Tibial nerve (tissue), 4 donors: ENCODE results near the gene HAUS7. TPM values are rescaled to one million over a fixed set of nuclear protein-coding genes. Genes with fewer than 3 reads are reported as not detected.
A peak's percentile ranks its signal among the peaks of the same experiment; 100 is the strongest.

Experiments
- DNase-seq, 2 donors: peaks; one replicate each; pipeline ENCODE4 v3.0.0-alpha.2; 2019; ENCODE audit warnings: low spot score in 2 of 2
- H3K27ac ChIP-seq, 4 donors: fragments of 200-600 bp; sonication (generic) in 3 of 4; one replicate each; pipeline ENCODE4 v1.5.1; 2017 to 2019; ENCODE audit warnings: mild to moderate bottlenecking in 1 of 4
- H3K27me3 ChIP-seq, 2 donors: fragments of 200-600 bp; sonication (generic) in 1 of 2; one replicate each; pipeline versions ENCODE4 v1.5.1 to v1.6.0; 2017 to 2019
- H3K36me3 ChIP-seq, 3 donors: fragments of 200-600 bp; sonication (generic); one replicate each; pipeline ENCODE4 v1.5.1; 2018 to 2019
- H3K4me1 ChIP-seq, 4 donors: fragments of 200-600 bp; sonication (generic) in 3 of 4; one replicate each; pipeline ENCODE4 v1.5.1; 2017 to 2019
- H3K4me3 ChIP-seq, 4 donors: fragments of 200-600 bp; sonication (generic) in 3 of 4; one replicate each; pipeline ENCODE4 v1.5.1; 2017 to 2019; ENCODE audit warnings: mild to moderate bottlenecking in 1 of 4, moderate library complexity in 1 of 4
- H3K9me3 ChIP-seq, 4 donors: fragments of 200-600 bp; sonication (generic) in 3 of 4; one replicate each; pipeline ENCODE4 v1.5.1; 2017 to 2019
- EP300 ChIP-seq, 2 donors: sonication (generic); formaldehyde crosslinking; IDR thresholded peaks; one replicate each; pipeline ENCODE4 v1.6.1; 2017; ENCODE audit warnings: antibody characterized with exemption in 2 of 2, mild to moderate bottlenecking in 1 of 2
- POLR2A ChIP-seq, 2 donors: fragments of 450-650 bp; IDR thresholded peaks; one replicate each; pipeline ENCODE4 v1.6.1; 2017; ENCODE audit warnings: antibody characterized with exemption in 2 of 2, mild to moderate bottlenecking in 2 of 2, moderate library complexity in 2 of 2
- WGBS, 2 donors: methylation state at CpG; one replicate each; pipeline ENCODE4 v1.1.5; 2018; 5-methylcytosine and 5-hydroxymethylcytosine counted together
- total RNA-seq, 4 donors: library from RNA; depleted of rRNA; stranded (reverse); fragments of >200 nt; gene quantifications; one replicate each; pipeline ENCODE4 v1.1.0, GENCODE V29; 2016
- TF ChIP-seq, protein P1 (sequence below), 5 experiments: fragments of 200-600 bp in 3 of 5; fragments of 450-650 bp in 2 of 5; sonication (generic) in 3 of 5; IDR thresholded peaks; one replicate each; pipeline ENCODE4 v1.5.1; 2016 to 2019; ENCODE audit warnings: antibody characterized with exemption in 5 of 5, mild to moderate bottlenecking in 3 of 5, moderate library complexity in 2 of 5

The HAUS7 gene
- 10 to 100 TPM; 27.8 to 79.8 (median 30.6) TPM for total RNA-seq

DNA sequence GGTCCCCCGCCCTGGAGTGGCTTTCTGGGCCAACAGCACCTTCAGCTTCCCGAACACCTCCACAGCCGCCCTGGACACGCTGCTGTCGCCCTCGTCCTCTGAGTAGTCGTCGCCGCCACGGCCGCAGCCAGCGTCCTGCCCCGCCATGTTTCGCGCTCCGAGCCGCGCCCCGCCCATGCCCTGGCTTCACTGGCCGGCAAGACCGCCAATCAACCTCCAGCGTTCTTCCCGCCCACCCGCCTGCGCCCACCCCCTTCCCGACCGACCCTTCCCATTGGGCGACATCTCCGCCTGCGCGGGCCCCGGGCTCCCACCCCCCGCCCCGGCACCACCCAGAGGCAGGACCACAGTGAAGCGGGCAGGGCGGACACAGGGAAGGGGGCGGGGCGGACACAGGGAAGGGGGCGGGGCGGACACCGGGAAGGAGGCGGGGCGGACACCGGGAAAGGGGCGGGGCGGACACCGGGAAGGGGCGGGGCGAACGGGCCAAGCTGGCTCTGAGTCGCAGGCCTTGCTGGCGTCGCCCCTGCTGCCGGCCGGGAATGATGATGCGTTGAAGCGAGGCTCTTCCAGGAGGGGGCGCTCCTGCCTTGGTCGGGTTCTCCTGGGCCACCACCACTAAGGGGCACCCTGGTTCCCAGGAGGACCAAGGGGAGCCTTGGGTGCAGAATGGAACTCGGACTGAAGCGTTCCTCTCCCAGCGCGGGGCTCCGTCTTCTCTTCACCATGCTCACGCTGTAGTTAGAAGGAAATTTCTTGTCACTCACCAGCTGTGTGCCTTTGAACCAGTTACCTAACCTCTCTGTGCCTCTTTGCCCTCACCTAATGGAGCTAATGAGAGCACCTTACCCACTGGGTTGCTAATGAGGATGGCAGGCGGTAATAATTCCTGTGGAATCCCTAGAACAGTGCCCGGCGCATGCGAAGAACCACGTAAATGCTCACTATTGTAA lies at the start of gene HAUS7:
Gene HAUS7 (minus strand): TSS at position 166 of the 953 bp plus-strand sequence. CDS start 19 bp downstream, at position 147.
- peak within 1 kb of the TSS; percentile 15 to 79 (median 54) for H3K27ac ChIP-seq
- 17 to 41% methylated on average over 25 to 54 of the region's 70 CpGs for WGBS, 2 donors
- no peaks in the 10 kb centered on the region for H3K27me3 ChIP-seq

DNA sequence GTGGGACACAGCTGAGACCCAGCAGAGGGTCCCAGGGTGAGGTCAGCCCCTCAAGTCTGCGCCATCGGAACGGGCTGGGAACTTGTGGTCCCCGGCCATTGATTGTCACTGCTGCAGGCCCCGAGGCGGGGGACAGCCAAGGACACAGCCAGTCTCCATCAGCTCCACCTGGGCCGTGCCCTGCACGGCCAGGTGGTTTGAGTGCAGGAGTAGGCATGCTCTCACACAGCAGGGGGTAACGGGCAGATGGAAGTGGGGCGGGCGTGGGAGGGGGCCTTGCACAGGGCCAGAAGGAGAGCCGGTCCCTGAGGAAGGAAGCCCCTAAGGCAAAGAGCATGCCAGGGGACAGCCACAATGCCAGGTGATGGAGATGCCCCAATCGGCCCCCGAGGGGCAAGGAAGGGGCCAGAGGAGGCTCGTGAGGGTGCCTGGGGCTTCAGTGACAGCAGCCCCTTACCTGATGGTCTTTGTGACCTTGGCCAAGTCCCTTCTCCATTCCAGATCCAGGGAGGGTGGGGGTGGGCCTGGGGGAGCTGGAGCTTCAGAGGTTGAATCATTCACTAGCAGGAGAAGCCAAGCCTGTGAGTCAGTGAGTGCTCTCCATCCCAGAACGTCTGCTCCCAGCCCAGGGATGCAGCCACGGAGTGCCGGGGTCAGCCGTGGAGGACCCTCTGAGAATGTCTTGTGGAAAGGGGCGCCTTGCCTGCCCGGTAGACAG lies 49.4 kb upstream of the HAUS7 start:
- 69 to 72% methylated on average over 6 to 21 of the region's 21 CpGs for WGBS, 2 donors
- H3K36me3 ChIP-seq: no peaks in the 10 kb centered on the region
- no peak for DNase-seq
- peaks cover 0 to 5% (median 0%) of the 10 kb centered on the region in 4 donors for H3K4me1 ChIP-seq
- no peaks in the 10 kb centered on the region for H3K9me3 ChIP-seq
- no peak overlapping the region for H3K27ac ChIP-seq
- no peak for TF ChIP-seq POLR2A (IDR thresholded peaks at IDR 0.05)
- H3K27me3 ChIP-seq: peaks cover 0 to 79% of the 10 kb centered on the region in 2 donors
- no peak overlapping the region for H3K4me3 ChIP-seq

More for the DNA sequence above, at the start of gene HAUS7:
- H3K4me3 ChIP-seq: peak within 1 kb of the TSS; percentile 28 to 74 (median 51)
- no peaks in the 10 kb centered on the region for H3K9me3 ChIP-seq
- TF ChIP-seq, protein P1, sequence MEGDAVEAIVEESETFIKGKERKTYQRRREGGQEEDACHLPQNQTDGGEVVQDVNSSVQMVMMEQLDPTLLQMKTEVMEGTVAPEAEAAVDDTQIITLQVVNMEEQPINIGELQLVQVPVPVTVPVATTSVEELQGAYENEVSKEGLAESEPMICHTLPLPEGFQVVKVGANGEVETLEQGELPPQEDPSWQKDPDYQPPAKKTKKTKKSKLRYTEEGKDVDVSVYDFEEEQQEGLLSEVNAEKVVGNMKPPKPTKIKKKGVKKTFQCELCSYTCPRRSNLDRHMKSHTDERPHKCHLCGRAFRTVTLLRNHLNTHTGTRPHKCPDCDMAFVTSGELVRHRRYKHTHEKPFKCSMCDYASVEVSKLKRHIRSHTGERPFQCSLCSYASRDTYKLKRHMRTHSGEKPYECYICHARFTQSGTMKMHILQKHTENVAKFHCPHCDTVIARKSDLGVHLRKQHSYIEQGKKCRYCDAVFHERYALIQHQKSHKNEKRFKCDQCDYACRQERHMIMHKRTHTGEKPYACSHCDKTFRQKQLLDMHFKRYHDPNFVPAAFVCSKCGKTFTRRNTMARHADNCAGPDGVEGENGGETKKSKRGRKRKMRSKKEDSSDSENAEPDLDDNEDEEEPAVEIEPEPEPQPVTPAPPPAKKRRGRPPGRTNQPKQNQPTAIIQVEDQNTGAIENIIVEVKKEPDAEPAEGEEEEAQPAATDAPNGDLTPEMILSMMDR (IDR thresholded peaks at IDR 0.05): peak; percentile 56 to 82 (median 72)
- no peak for TF ChIP-seq EP300 (IDR thresholded peaks at IDR 0.05)
- H3K36me3 ChIP-seq: peaks cover 0 to 6% (median 0%) of the 10 kb centered on the region in 3 donors
- peak; percentile 72 to 82 for DNase-seq
- H3K4me1 ChIP-seq: peaks cover 0 to 41% (median 5%) of the 10 kb centered on the region in 4 donors

DNA sequence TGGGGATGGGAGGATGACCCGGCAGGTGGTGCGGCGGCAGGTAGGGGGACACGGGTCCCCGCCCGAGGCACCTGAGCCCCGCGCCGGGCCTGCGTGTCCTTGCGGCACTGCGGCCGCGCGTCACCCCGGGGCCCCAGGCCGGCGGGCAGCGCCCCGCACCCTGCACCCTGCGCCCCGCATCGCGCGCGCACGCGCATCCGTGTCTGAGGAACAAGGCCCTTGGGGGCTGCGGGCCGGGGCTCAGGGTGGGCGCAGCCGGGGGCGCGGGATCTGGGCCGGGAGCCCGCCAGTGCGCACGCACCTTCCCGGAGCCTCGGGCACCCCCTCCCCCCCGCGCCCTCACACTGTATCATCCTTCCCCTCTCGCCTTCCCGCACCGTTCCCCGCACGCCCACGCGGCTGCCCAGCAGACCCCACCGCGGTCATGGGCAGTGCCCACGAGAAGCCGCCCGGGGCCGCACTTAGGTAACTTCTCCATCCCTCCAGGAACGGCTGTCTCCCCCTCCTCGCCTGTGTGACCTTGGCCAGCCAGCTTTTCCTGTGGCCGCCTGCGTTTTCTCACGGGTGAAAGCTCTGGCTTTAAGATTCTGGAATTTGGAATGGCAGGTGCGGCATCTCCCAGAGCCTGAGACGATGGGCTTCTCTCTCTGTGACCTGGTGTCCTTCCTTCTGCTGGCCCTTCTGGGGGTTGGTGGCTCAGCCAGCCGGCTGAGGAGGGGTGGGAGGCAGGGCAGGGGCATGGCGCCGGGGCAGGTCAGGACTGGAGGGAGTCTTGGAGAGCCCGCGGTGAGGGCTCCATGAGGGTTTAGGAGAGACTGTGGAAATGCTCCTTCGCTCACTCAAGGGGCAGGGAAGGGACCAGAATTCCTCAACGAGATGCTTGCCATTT lies 47.8 kb upstream of the HAUS7 start:
- no peaks in the 10 kb centered on the region for H3K36me3 ChIP-seq
- no peak for DNase-seq
- H3K27me3 ChIP-seq: peaks cover 0 to 72% of the 10 kb centered on the region in 2 donors

DNA sequence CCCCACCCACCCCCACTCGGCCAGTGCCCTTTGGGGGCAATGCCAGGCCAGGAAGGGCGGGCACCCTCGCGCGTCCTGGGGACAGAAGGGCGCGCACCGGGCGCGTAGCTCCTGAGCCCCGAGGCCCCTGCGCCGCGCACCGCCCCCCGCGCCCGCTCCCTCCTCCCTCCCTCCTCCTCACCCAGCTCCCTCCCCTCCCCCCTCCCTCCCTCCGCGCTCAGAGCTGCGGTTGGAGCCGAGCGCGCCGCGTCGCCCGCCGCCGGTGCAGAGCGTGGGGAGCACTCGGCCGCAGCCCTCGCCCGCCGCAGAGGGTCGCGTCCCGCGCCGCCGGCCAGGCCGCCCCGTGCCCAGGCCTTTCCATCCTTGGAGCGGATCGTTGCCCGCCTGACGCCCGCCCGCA lies 47.0 kb upstream of the HAUS7 start, which contains the start of gene ATP2B3:
Gene ATP2B3 (plus strand): TSS at position 220 of the 400 bp plus-strand sequence. CDS start 18,606 bp downstream, outside the sequence.
- peaks cover 0 to 5% (median 0%) of the 10 kb centered on the region in 4 donors for H3K4me1 ChIP-seq
- peaks cover 0 to 66% of the 10 kb centered on the region in 2 donors for H3K27me3 ChIP-seq
- TF ChIP-seq EP300 (IDR thresholded peaks at IDR 0.05): no peak
- TF ChIP-seq, protein P1 (IDR thresholded peaks at IDR 0.05): no peak
- no peak for TF ChIP-seq POLR2A (IDR thresholded peaks at IDR 0.05)
- H3K36me3 ChIP-seq: no peaks in the 10 kb centered on the region
- WGBS, 2 donors: 40% methylated on average over 23 of the region's 50 CpGs; no CpG with 5 or more reads in 1 of the 2 donors
- DNase-seq: no peak
- H3K4me3 ChIP-seq: no peak within 1 kb of the TSS
- no peak within 1 kb of the TSS for H3K27ac ChIP-seq
- no peaks in the 10 kb centered on the region for H3K9me3 ChIP-seq

More for the DNA sequence above, 47.8 kb upstream of the HAUS7 start:
- 15 to 46% methylated on average over 4 to 52 of the region's 70 CpGs for WGBS, 2 donors
- Histone ChIP-seq H3K4me3 (no peak overlapping the region), H3K4me1 (peaks cover 0 to 5% (median 0%) of the 10 kb centered on the region in 4 donors), H3K9me3 (no peaks in the 10 kb centered on the region), H3K27ac (no peak overlapping the region)
- TF ChIP-seq EP300 (IDR thresholded peaks at IDR 0.05): no peak
- TF ChIP-seq, protein P1 (IDR thresholded peaks at IDR 0.05): no peak
- no peak for TF ChIP-seq POLR2A (IDR thresholded peaks at IDR 0.05)

DNA sequence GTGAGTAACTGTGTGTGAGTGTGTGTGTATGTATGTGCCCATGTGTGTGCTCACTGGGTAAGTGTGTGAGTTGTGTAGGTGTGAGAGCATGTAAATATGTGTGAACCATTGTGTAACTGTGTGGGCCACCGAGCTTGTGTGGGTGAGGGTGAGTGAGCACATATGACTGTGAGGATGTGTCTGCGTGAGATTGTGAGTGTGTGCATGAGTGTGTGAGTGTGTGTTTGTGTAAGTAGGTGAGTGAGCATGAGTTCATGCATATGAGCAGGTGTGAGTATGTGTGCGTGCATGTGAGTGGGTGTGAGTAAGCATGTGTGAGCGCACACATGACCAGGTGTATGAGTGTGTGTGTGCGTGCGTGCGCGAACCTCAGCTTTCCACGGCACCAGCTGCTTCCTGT lies 45.7 kb upstream of the HAUS7 start:
- no peaks in the 10 kb centered on the region for H3K36me3 ChIP-seq
- no peak for DNase-seq
- H3K27ac ChIP-seq: no peak overlapping the region
- H3K9me3 ChIP-seq: no peaks in the 10 kb centered on the region
- 63 to 79% methylated on average over 8 to 9 of the region's 9 CpGs for WGBS, 2 donors
- H3K4me3 ChIP-seq: no peak overlapping the region
- peaks cover 0 to 53% of the 10 kb centered on the region in 2 donors for H3K27me3 ChIP-seq
- peaks cover 0 to 5% (median 0%) of the 10 kb centered on the region in 4 donors for H3K4me1 ChIP-seq
- TF ChIP-seq POLR2A (IDR thresholded peaks at IDR 0.05) (no peak), EP300 (IDR thresholded peaks at IDR 0.05) (no peak)
- TF ChIP-seq, protein P1 (IDR thresholded peaks at IDR 0.05): no peak
